NCI-H1694 (cell line): ENCODE results near the gene LYPLAL1.
"Not testable (repeated sequence)": the region's sequence is repeated elsewhere in the genome, so short reads cannot be mapped to it uniquely, and the experiment has no call there.

Experiments
- DNase-seq: peaks from one replicate; lab custom pipeline; 2025; lab: John Stamatoyannopoulos, UW

LYPLAL1 gene

GRCh38 chr1:219215477-219215876 lies 41.8 kb downstream of the LYPLAL1 start:
- no peak for DNase-seq

GRCh38 chr1:219220945-219221344 lies 47.3 kb downstream of the LYPLAL1 start:
- DNase-seq: no peak

GRCh38 chr1:219223496-219223895 lies 49.8 kb downstream of the LYPLAL1 start:
- DNase-seq: no peak

GRCh38 chr1:219226196-219226595 lies 52.5 kb downstream of the LYPLAL1 start:
- DNase-seq: no peak

- no peak for DNase-seq
Observed at GRCh38 chr1:219227360-219228057, 53.8 kb downstream of the LYPLAL1 start.

GRCh38 chr1:219228058-219228419 lies 54.4 kb downstream of the LYPLAL1 start:
- DNase-seq: no peak

- DNase-seq: no peak
Observed at GRCh38 chr1:219232890-219233289, 59.2 kb downstream of the LYPLAL1 start.

- DNase-seq: peak; percentile 18
Observed at GRCh38 chr1:219235903-219236481, 62.3 kb downstream of the LYPLAL1 start.

GRCh38 chr1:219236933-219237610 lies 63.4 kb downstream of the LYPLAL1 start:
- DNase-seq: no peak

- DNase-seq: no peak
Observed at GRCh38 chr1:219239518-219239917, 65.8 kb downstream of the LYPLAL1 start.

GRCh38 chr1:219244864-219245263 lies 71.2 kb downstream of the LYPLAL1 start:
- DNase-seq: no peak

- DNase-seq: no peak
Observed at GRCh38 chr1:219247441-219247840, 73.8 kb downstream of the LYPLAL1 start.

GRCh38 chr1:219250468-219250867 lies 76.8 kb downstream of the LYPLAL1 start:
- not testable (repeated sequence) for DNase-seq

- no peak for DNase-seq
Observed at GRCh38 chr1:219257751-219258150, 84.1 kb downstream of the LYPLAL1 start.

GRCh38 chr1:219261454-219261853 lies 87.8 kb downstream of the LYPLAL1 start:
- DNase-seq: no peak
